OCI-LY7 (cell line): ENCODE measurements around the gene CYFIP1.

Experiments used
- EZH2phosphoT487 ChIP-seq: fragments of 200-600 bp; sonication (generic); IDR thresholded peaks from 2 replicates; pipeline ENCODE4 v1.6.1; 2018; ENCODE audit warnings: low read depth, borderline replicate concordance, mild to moderate bottlenecking, mixed run types, antibody characterized with exemption, low read length, moderate library complexity, mixed read lengths
- TF ChIP-seq, protein P1 (sequence below): fragments of 200-600 bp; sonication (generic); conservative IDR thresholded peaks from 2 replicates; pipeline ENCODE4 v1.5.1; 2014; ENCODE audit warnings: mild to moderate bottlenecking, antibody characterized with exemption, low read length, moderate library complexity, mixed read lengths

DNA sequence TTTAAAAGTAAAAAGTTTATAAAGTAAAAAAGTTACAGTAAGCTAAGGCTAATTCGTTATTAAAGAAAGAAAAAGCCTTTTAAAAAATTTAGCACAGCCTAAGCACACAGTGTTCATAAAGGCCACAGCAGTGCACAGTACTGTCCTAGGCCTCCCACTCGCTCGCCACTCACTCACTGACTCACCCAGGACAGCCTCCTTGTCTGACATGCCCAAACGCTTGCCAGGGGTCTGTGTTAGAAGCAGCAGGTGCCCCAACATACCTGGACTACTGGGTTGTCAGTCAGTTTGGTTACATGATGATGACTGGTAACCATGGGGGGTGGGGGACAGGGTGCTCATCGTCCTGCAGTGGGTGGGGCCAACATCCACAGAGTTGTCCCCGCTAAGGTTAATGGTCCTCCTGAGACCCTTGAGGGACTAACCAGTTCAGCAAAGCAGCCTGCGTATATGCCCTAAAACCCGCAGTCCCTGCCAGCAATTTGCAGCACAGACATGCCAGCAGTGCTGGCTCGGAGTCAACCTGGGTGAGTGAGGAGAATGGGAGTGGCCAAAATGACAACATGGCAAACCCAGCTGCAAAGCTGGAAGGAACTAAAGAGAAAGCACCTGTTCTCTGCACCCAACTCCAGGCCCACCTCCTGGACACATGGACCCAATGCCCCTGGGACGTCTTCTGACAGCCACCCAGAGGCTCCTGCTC, 49.2 kb downstream of the CYFIP1 start:
- TF ChIP-seq, protein P1, sequence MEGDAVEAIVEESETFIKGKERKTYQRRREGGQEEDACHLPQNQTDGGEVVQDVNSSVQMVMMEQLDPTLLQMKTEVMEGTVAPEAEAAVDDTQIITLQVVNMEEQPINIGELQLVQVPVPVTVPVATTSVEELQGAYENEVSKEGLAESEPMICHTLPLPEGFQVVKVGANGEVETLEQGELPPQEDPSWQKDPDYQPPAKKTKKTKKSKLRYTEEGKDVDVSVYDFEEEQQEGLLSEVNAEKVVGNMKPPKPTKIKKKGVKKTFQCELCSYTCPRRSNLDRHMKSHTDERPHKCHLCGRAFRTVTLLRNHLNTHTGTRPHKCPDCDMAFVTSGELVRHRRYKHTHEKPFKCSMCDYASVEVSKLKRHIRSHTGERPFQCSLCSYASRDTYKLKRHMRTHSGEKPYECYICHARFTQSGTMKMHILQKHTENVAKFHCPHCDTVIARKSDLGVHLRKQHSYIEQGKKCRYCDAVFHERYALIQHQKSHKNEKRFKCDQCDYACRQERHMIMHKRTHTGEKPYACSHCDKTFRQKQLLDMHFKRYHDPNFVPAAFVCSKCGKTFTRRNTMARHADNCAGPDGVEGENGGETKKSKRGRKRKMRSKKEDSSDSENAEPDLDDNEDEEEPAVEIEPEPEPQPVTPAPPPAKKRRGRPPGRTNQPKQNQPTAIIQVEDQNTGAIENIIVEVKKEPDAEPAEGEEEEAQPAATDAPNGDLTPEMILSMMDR, result no peak
- TF ChIP-seq EZH2phosphoT487, result no peak
